ENCODE measurements around the gene RAB35. TPM values are rescaled to one million over a fixed set of nuclear protein-coding genes. Genes with fewer than 3 reads are reported as not detected.

RAB35 gene
- total and polyA plus RNA-seq, 2 of the 4 experiments (the other 2 are of a cell fraction), result 32.6 to 49.6 TPM

- Histone ChIP-seq H3K27ac (ENCODE audit: insufficient read depth, low read length) (no peak overlapping the region), H2BK20ac (ENCODE audit: low read depth, low read length) (no peak overlapping the region), H3K4me2 (ENCODE audit: low read depth, low read length) (no peak overlapping the region), H3K9me3 (ENCODE audit: control insufficient read depth, insufficient read depth, low read length) (no peaks in the 10 kb centered on the region), H3K4me3 (ENCODE audit: insufficient read depth, low read depth, low read length) (no peak overlapping the region), H3K4me1 (ENCODE audit: control insufficient read depth, insufficient read depth, low read length) (peaks cover 7% of the 10 kb centered on the region; the same call in 1 of the 2 replicates), H3K36me3 (ENCODE audit: control insufficient read depth, insufficient read depth, low read length) (peaks cover 62% of the 10 kb centered on the region), H2AK9ac (replicated peaks; ENCODE audit: low read depth, low read length, poor library complexity) (no peak overlapping the region), H3K18ac (ENCODE audit: low read depth, low read length) (no peak overlapping the region), H2AK5ac (ENCODE audit: low read depth, low read length) (no peak overlapping the region), H4K5ac (ENCODE audit: low read depth, low read length) (no peak overlapping the region), H4K8ac (ENCODE audit: low read depth in 2 of 2, low read length in 2 of 2) (no peak overlapping the region), H2BK5ac (ENCODE audit: low read depth, low read length, poor library complexity, severe bottlenecking) (no peak overlapping the region), H4K91ac (ENCODE audit: insufficient read depth, low read depth, low read length) (no peak overlapping the region), H3K9me1 (ENCODE audit: insufficient read depth, low read length) (peaks cover 8% of the 10 kb centered on the region), H3K27me3 (ENCODE audit: control insufficient read depth, insufficient read depth, low read length) (no peaks in the 10 kb centered on the region), H4K20me1 (ENCODE audit: insufficient read depth, low read length) (peaks cover 71% of the 10 kb centered on the region), H3K23ac (ENCODE audit: low read depth, low read length) (no peak overlapping the region), H3K56ac (ENCODE audit: extremely low read depth, insufficient read depth, low read length) (no peak overlapping the region), H3K4ac (ENCODE audit: low read depth, low read length) (no peak overlapping the region), H2AFZ (replicated peaks; ENCODE audit: low read length, poor library complexity) (no peak overlapping the region), H3K9ac (ENCODE audit: low read depth, low read length) (no peak overlapping the region), H2BK120ac (ENCODE audit: low read depth, low read length) (no peak overlapping the region), H3K14ac (replicated peaks; ENCODE audit: low read depth, low read length) (no peak overlapping the region), H3K79me1 (ENCODE audit: low read depth in 1 of 2, low read length in 2 of 2) (peaks cover 8 to 69% of the 10 kb centered on the region in 2 experiments), H2BK15ac (ENCODE audit: low read depth, low read length) (no peak overlapping the region)
- 93% methylated on average over 29 of the region's 36 CpGs; no CpG with 5 or more reads in 1 of the 2 experiments for WGBS, 2 experiments (ENCODE audit: extremely low coverage in 2 of 2, insufficient read length in 1 of 2)
- no peak for ATAC-seq (ENCODE audit: low read depth)
- dilution Hi-C loops (cut with HindIII; ENCODE audit: low sequenced_read_pairs, unreplicated experiment), result no loop called here
- in situ Hi-C loops (cut with MboI; ENCODE audit: low sequenced_read_pairs), result no loop called here
- no peak for DNase-seq
- intact Hi-C loops (cut with micrococcal nuclease), result no loop called here
- ChIA-PET CTCF (no interaction called here), POLR2A (ENCODE audit: unreplicated experiment) (no interaction called here)
- TF ChIP-seq ELK1 (IDR thresholded peaks at IDR 0.05; ENCODE audit: borderline replicate concordance, low read depth, low read length) (no peak), RCOR1 (IDR thresholded peaks at IDR 0.05; ENCODE audit: insufficient replicate concordance, low read length) (no peak), CHD1 (IDR thresholded peaks at IDR 0.05; ENCODE audit: low read depth, low read length) (no peak), CTCF (conservative IDR thresholded peaks at IDR 0.05; ENCODE audit: low read depth, low read length) (no peak), MAFK (IDR thresholded peaks at IDR 0.05; ENCODE audit: low read depth, low read length) (no peak)
- BruUV-seq (replicated peaks), result no TSS peak
Measured at GRCh38 chr12:120098756-120099470, 17.6 kb downstream of the RAB35 start.

All from IMR-90 (cell line).